HG03558 (cell line): ENCODE measurements around the gene EIF2AK2.
"Not testable (repeated sequence)": the region's sequence is repeated elsewhere in the genome, so short reads cannot be mapped to it uniquely, and the experiment has no call there.

Experiments
- ATAC-seq: cut with Tn5 transposase; IDR thresholded peaks from one replicate; pipeline ENCODE4 v1.9.1; 2021; ENCODE audit warnings: moderate number of reproducible peaks; ENCODE audit not compliant: unreplicated experiment; ENCODE audit errors: extremely low read depth

EIF2AK2 gene

DNA sequence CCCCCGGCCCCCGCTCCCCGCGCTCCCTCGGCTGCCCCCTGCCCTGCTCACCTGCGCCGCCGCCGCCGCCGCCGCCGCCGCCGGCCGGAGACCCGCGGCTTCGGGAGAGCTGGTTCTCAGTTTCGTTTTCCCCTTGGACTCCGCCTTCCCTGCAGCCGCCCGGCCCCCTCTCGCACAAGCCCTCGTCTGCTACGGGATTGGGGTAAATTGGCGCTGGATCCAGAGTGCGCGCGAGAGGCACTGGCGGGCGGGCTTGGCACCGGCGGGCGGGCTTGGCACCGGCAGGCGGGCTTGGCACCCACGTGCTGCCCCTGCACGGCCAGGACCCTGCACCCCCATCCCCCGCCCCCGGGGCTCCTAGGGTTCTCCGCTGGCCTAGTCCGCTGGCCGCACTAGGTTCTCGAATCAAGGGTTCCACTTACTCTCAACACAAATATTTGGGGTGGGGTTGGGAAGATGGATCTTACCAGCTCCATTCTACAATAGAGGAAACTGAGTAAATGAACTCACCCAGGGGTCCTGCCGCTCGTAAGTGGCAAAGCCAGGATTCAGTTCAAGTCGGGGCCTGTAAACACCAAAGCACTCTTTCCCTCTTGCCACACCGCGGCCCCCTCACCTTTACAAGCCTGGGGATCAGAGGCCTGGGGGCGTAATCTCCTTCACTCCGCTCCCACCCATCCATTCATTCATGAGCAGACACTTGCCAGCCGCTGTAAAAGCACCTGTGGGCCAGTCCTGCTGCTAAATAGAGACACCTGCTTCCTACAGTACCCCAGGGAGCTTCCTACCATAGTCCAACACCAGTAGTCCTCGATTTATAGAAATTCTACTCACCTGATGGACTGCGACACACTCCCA, at the start of gene EIF2AK2:
TSS of gene EIF2AK2 (minus strand) at position 124 of the 858 bp plus-strand sequence. CDS start 9,174 bp downstream, outside the sequence.
- peak; percentile 66 for ATAC-seq

DNA sequence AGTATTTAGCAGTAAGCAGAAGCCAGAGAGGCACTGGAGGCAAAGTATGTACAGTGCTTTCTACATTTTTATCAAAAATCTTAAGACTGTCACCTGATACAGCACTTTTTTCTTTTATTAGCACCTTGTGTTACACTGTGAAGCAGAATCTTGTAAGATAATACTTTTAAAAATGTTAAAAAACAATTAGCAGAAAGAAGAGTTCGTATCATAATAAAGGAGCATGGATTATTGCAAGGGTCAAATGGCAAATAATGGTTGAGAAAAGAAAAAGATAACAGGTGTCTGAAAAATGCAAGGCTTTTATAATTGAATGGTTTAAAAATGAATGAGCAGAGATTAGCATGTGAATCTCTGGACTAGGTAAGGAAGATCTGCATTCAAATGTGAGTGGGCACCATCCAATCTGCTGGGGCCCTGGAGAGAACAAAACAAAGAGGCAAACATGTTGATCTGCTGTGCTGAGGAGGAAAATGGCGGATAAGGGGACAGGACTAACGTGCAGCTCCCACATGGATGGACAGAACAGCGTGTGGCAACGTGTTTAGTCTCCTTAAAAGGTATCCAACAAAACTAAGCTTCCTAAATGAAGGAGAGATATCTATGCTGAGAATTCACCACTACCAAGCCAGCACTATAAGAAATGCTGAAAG, 49.0 kb upstream of the EIF2AK2 start:
- no peak for ATAC-seq

DNA sequence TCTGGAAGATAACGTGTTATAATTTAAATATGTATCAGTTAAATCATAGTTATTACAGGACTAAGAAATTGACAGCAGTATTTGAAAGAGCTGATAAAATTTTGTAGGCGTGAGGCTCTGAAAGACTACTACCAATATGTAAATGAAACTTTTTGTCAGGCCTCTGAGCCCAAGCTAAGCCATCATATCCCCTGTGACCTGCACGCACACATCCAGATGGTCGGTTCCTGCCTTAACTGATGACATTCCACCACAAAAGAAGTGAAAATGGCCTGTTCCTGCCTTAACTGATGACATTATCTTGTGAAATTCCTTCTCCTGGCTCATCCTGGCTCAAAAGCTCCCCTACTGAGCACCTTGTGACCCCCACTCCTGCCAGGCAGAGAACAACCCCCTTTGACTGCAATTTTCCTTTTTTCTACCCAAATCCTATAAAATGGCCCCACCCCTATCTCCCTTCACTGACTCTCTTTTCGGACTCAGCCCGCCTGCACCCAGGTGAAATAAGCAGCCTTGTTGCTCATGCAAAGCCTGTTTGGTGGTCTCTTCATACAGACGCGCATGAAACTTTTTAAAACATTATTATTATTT, 48.4 kb upstream of the EIF2AK2 start:
- ATAC-seq = not testable (repeated sequence)

DNA sequence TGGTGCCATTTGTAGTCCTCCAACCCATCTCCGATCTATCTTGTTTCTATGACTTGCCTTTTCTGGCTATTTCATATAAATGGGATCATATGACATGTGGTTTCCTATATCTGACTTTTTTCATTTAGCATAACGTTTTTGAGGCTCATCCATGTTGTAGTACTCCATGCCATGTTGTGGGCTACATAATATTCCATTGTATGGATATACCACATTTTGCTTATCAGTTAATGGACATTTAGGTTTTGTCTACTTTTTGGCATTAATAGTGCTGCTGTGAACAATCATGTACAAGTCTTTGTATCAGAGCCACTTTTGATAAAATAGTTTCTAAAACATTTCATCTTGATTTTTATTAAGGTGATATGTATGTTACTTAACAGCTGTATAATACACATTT, 46.9 kb upstream of the EIF2AK2 start:
- no peak for ATAC-seq

DNA sequence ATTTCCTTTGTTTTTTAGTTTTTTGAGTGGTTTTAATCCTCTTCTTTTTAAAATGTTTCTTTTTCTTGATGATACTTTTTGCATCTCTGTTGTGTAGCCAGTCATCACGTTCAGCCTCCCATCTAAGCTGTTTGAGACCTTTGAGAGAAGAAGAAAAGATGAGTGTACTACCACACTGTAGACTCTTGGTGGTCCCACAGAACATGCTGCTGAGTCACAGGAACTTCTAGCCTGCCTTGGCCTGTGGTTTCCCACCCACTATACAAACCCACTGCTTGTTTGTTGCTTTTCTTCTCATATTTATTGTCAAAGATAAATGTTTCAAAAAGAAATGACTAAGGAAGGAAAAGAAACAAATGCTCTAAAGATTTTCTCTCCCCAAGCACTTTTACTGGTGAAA, 45.0 kb upstream of the EIF2AK2 start:
- no peak for ATAC-seq

DNA sequence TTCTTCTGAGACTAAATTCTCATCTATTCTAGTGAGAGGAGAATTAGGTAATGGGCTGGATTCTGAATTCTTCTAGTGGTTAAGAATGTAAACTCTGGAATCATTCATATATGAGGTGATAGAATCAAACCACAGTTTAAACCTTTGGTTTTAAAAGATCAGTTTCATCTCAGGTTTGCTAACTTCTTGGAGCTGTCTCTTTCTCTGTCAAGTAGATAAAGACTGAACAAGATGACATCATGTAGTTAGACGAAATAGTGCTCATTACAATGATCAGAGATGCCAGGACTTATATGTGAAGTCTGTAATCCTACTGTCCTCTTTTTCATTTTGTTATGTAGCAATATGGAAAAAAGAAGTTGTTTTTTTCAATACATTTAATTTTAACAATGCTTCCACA, 44.4 kb upstream of the EIF2AK2 start:
- ATAC-seq = no peak

DNA sequence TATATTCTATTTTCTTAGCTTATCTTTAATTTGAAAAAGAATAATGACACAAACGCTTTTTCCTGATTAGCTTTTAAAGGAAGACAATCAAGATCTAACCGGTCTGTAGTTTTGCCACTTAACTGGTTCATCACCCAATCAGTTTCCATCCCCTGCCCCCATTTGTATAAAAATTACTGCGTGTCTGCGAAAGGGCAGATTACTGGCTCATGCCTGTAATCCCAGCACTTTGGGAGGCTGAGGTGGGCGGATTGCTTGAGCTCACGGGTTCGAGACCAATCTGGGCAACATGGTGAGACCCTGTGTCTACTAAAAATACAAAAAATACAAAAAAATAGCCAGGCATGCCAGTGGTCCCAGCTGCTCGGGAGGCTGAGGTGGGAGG, 41.9 kb upstream of the EIF2AK2 start:
- ATAC-seq = no peak

DNA sequence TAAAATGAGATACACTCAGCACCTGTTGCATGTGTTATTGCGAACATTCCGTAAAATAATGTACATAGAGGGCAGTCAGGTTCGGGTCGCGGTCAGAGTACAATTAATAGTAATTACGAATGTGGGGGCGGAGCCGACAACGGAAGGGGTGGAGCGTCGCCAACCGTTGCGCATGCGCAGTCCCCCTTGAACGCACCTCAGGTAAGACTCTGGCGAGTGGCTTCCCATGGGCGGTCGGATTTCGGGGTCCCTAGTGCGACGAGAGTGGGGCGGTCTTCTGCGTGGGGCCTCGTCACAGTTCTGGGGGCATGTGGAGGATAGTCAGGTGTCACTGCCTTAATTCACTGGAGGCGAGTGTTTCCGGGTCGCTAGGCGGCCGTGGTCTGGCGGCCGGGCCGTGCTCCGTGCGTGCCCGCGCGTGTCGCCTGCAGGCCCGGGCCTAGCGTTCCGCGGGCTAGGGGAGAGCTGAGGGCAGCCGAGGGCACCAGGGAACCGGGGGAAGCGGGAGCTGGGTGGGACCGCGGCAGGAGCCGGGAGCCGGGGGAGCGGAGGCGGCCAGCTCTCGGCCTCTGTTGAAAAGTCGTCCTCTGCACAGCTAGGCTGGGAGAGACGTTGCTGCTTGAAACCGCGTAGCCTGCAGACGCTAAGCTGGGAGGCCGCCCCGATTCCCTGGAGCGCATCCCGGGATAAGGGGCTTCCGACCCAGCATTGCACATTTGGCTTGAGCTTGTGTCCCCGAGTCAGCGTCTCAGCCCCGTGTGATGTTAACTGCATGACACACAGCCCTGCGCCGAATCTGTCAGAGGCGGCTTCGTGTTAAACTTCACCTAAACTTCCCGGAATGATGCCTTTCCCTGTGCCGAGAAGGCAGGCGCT, 39.8 kb upstream of the EIF2AK2 start, which contains the start of gene CEBPZOS:
TSS of gene CEBPZOS (plus strand) at position 177 of the 876 bp plus-strand sequence. CDS start 3,209 bp downstream, outside the sequence.
- ATAC-seq = peak; percentile 38

DNA sequence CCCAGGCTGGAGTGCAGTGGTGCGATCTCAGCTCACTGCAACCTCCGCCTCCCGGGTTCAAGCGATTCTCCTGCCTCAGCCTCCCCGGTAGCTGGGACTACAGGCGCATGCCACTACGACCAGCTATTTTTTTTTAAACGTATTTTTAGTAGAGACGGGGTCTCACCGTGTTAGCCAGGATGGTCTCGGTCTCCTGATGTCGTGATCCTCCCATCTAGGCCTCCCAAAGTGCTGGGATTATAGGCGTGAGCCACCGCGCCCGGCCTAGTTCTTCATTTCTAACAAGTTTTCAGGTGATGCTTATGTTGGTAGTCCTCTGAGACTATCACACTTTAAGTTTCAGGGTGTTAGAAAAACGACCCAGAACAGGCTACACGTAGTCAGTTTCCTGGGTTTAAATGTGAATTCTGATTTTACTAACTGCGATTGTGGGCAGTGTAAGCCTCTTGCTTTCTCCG, 39.1 kb upstream of the EIF2AK2 start:
- ATAC-seq = not testable (repeated sequence)

DNA sequence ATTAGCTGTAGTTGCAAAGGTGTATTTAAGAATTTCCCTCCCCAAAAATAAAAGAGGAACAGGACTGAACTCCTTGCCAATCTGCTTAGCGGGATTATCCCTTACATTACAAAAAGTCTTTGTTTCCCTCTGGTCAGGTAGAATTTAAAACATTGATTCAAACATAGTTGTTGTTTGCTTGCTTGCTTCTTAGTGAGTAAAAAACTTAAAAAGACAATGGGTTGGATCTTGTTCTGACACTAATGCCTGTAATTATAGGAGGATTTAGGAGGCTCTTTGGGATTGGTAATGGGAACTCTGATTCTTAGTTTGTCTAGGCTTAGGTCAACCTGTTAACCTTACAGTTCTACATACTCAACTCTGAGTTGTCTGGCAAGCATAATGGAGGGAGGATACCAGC, 35.8 kb upstream of the EIF2AK2 start:
- ATAC-seq = no peak

DNA sequence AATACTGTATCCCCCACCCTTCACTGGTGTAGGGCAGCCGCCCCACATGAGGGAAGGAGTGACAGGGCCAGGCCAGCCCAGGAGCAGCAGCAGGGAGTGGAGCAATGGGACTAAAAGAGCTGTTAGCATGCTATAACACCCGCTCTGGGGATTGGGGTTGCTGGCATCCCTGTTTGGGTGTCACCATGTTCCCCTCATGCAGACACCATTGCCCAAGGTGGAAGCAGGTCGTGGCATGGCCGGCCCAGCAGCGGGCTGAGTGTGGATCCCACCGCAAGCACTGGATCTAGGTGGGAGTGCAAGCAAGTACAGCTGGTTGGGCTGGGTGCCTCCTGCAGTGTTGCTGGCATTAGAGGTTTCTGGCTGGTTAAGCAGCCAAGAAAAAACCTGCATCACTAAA, 35.0 kb upstream of the EIF2AK2 start:
- no peak for ATAC-seq

DNA sequence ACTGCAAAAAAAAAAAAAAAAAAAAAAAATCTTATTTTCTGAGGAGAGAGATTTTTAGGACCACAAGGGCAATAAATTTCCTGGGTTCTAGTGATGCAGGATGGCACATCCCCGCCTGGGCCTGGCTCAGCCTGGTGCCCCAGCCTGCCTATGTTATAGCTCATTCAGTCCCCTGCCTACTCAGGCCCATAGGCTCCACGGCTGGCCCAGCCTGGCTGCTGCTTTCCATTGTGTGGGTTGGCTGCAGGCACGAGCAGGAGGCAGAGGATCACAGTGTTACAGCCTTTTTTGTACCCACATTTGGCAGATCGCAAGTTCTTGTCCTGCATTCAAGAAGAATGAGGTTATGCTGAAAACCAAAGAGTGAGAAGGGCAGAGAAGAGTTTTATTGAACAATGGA, 34.5 kb upstream of the EIF2AK2 start:
- ATAC-seq = no peak

DNA sequence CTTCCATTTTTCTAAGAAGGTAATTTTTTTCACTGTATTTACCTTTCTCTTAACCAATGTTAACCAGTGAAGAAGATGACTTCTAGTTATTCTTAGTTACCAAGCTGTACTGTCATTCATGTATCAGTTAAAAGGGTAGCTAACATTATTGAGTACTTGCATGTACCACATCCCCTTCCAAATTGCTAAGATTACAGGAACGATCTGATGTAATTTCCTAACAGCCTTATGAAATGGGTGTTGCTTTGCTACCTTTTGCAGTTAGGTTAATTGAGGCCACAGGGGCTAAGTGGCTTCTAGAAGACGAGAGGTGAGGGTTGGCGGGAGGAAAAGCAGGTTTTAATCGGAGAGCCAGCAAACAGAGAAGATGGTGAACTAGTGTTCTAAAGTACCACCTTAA, 33.5 kb upstream of the EIF2AK2 start:
- ATAC-seq = no peak

DNA sequence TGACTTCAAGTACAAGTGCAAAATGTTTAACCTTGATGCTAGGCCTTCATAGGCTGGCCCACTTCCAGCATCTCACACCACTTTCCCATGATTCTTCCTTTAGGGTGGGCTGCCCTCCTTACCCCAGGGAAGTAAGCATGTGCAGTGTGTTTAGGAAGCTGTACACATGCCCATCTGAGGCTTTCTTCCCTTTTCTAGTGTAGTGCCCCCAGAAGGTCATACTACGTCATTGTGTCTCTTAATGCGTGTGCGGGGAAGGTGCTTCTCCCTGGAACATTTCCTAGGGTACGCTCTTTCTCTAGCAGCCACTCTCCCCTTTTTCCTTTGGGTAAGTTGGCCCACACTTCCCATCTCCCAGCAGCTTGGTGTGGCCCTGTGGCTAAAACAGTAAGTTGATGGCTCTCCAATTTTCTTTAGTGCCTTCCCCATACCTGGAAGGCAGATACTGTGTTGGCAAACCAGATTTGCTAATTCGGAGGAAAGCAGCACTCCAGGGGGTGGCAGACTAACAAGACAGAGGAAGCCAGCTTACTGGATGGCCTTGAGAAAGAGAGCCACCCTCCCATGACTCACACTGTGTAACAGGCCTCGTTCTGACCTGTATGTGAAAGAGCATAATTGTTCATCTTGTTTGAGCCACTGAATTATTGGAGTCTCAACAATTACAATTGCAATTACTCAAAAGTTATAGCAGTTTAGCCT, 32.8 kb upstream of the EIF2AK2 start:
- no peak for ATAC-seq

DNA sequence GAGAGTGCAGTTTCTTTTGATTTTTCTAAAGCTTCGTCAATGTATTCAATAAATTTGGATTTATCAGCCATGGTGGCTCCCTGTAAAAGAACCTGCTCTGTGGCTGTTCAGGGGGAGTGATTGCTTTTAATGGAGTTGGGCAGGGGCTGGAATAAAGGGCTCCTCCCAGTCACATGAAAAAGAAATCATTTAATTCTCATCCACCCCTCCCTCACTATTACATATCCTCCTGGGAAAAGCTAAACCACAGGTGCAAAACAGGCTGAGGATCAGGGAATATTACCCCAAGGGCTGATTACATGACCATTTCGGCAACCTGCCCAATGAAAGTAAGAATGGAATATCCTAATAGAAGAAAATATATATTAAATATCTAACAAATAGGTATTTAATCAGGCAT, 31.8 kb upstream of the EIF2AK2 start, which contains the start of gene SULT6B1:
TSS of gene SULT6B1 (minus strand) at position 101 of the 400 bp plus-strand sequence. CDS start at position 71, 30 bp downstream.
- ATAC-seq = no peak

DNA sequence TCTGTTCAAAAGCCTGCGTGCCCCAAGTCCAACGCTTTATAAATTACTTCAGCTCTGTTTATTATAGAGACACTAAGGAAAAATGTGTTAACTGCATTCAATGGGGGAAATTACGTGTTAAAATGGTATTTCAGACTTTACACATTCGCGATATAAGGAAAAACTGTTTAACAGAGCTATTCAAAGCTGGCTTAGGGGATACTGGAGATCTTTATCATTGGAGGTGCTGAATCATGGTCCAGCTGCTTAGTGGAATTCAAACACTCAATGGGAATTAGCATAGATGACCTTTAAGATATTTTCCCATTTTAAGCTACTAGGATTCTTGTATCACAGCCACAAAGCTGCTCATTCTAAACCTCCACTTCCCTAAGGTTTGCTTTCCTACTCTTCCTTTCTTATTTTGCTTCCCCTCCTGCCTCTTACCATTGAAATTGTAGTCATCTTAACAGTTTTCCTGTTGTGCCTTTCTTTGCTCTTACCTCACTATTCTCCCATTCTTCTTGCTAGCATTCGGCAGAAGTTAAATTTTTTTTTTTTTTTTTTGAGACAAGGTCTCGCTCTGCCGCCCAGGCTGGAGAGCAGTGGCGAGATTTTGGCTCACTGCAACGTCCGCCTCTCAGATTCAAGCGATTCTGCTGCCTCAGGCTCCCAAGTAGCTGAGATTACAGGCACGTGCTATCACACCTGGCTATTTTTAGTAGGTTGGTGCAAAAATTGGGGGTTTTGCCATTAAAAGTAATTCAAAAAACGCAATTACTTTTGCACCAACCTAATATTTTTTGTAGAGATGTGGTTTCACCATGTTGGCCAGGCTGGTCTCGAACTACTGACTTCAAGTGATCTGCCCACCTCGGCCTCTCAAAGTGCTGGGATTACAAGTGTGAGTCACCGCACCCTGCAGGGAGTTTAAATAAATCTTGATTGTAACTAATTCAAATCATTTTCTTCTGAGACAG, 25.2 kb upstream of the EIF2AK2 start:
- no peak for ATAC-seq

DNA sequence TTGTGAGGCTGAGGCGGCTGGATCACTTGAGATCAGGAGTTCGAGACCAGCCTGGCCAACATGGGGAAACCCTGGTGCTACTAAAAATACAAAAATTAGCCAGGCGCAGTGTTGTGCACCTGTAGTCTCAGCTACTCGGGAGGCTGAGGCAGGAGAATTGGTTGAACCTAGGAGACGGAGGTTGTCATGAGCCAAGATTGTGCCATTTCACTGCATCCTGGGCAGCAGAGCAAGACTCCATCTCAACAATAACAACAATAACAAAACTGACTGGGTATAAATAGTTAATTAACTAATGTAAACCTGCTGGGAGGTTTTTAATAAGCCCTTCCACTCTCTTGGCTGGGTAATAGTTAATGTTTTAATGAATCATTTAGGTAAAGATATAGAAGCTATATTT, 23.9 kb upstream of the EIF2AK2 start:
- no peak for ATAC-seq

DNA sequence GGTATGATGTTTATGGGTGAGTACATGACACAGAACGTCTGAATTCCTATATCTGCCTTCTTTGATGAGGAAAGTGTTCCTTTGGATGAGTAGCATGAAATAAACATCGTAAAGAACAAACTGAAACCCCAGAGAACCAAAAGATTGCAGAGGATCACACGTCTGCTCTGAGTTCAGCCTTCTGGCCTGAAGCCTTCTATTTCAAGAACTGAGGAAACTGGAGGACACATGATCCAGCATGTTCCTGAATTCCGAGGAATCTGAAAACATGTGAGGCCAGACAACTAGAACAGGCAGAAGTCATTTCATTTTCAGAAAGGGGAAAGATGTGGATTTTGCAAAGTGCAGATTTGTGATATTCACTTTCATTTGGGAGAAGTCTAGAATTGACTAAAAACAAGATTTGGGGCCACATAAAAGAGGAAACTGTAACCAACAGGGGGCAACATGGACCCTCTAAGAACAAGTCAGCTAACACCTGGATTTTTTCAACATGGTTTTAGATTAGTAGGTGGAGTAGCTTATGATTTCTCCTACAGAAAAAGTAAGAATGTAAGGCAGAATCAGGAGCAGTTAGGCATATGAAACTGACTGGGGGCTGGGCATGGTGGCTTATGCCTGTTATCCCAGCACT, 23.3 kb upstream of the EIF2AK2 start:
- ATAC-seq = no peak
